Smooth muscle cell (in vitro differentiated cells): ENCODE measurements around the gene GLRX5. TPM values are rescaled to one million over a fixed set of nuclear protein-coding genes. Genes with fewer than 3 reads are reported as not detected.

Source experiments
- DNase-seq: peaks from one replicate; lab custom pipeline; 2025; ENCODE audit not compliant: unreplicated experiment; lab: John Stamatoyannopoulos, UW
- H2AFZ ChIP-seq: fragments of 200-600 bp; sonication (generic); 2 replicates; pipeline ENCODE4 v1.6.0; 2016; ENCODE audit warnings: antibody characterized with exemption, low read depth, mild to moderate bottlenecking
- H3F3A ChIP-seq: fragments of 200-600 bp; sonication (generic); 2 replicates; pipeline ENCODE4 v1.6.0; 2017; ENCODE audit warnings: antibody characterized with exemption, low read depth
- H3K27ac ChIP-seq: fragments of 200-600 bp; sonication (generic); 2 replicates; pipeline ENCODE4 v1.5.1; 2016; ENCODE audit warnings: low read depth, mild to moderate bottlenecking
- H3K27me3 ChIP-seq: fragments of 200-600 bp; sonication (generic); 2 replicates; pipeline ENCODE4 v1.6.1; 2016; ENCODE audit warnings: low read depth, mild to moderate bottlenecking
- H3K36me3 ChIP-seq: fragments of 200-600 bp; sonication (generic); 2 replicates; pipeline ENCODE4 v1.5.1; 2016; ENCODE audit warnings: low read depth
- H3K4me1 ChIP-seq: fragments of 200-600 bp; sonication (generic); 2 replicates; pipeline ENCODE4 v1.5.1; 2016; ENCODE audit warnings: low read depth
- H3K4me2 ChIP-seq: fragments of 200-600 bp; sonication (generic); 2 replicates; pipeline ENCODE4 v1.6.0; 2016; ENCODE audit warnings: mild to moderate bottlenecking
- H3K4me3 ChIP-seq: fragments of 200-600 bp; sonication (generic); 2 replicates; pipeline ENCODE4 v1.5.1; 2016; ENCODE audit warnings: mild to moderate bottlenecking
- H3K79me2 ChIP-seq: fragments of 200-600 bp; sonication (generic); 2 replicates; pipeline ENCODE4 v1.6.0; 2016; ENCODE audit warnings: low read depth, mild to moderate bottlenecking
- H3K9ac ChIP-seq: fragments of 200-600 bp; sonication (generic); 2 replicates; pipeline ENCODE4 v1.6.0; 2016; ENCODE audit warnings: low read depth
- H3K9me3 ChIP-seq: fragments of 200-600 bp; sonication (generic); replicated peaks from 2 replicates; pipeline ENCODE4 v1.5.1; 2016; ENCODE audit warnings: low read depth
- H4K20me1 ChIP-seq: fragments of 200-600 bp; sonication (generic); 2 replicates; pipeline ENCODE4 v1.6.0; 2016; ENCODE audit warnings: low read depth
- CTCF ChIP-seq: fragments of 200-600 bp; sonication (generic); IDR thresholded peaks from 2 replicates; pipeline ENCODE4 v1.5.1; 2017; ENCODE audit warnings: borderline replicate concordance, mild to moderate bottlenecking, antibody characterized with exemption; ENCODE audit not compliant: insufficient read depth, poor library complexity, severe bottlenecking
- WGBS: methylation state at CpG from one replicate; pipeline ENCODE4 v1.1.7; 2016; ENCODE audit warnings: low lambda C conversion rate; 5-methylcytosine and 5-hydroxymethylcytosine counted together
- polyA plus RNA-seq: library from polyadenylated mRNA; unstranded; fragments of >200 nt; fragmentation: Nextera tagmentation; extraction: Ambion mirVana; gene quantifications from 2 replicates; pipeline ENCODE4 v1.2.1, GENCODE V29; 2016
- total RNA-seq: library from RNA; depleted of rRNA; stranded (reverse); fragments of >200 nt; gene quantifications from 2 replicates; pipeline ENCODE4 v1.2.3, GENCODE V29; 2014

Gene GLRX5
- total and polyA plus RNA-seq, 2 experiments from 2014 or later: 42.4 to 79.8 TPM

DNA sequence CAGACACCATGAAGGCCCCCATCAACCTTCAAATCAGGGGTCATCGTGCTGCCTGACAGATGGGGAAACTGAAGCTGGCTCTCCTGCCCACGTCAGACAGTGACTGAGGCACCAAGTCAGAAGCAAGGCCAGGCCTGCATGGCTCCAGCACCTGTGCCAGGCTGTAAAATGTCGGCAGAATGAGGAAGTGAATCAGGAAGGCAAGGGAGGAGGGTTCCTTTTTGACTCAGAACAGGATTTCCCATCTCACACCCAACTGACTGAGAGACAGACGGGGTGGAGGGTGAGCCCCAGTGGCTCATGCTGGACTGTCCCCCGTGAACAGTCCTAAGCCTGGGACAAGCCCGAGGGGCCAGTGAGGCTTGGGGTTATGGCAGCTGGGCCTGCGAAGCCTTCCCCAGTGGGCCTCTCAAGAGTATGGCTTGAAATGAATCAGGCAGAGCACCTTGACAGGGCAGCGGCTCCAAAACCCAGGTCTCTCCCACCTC lies 39.3 kb upstream of the GLRX5 start:
- Histone ChIP-seq H2AFZ (no peak overlapping the region), H3K27ac (no peak overlapping the region), H3F3A (peaks cover 13% of the 10 kb centered on the region), H3K4me3 (no peak overlapping the region), H3K4me1 (peaks cover 10% of the 10 kb centered on the region), H3K27me3 (no peaks in the 10 kb centered on the region), H3K9ac (no peak overlapping the region), H3K36me3 (no peaks in the 10 kb centered on the region), H3K79me2 (no peaks in the 10 kb centered on the region), H3K4me2 (peak overlapping the region; percentile 69), H4K20me1 (peaks cover 20% of the 10 kb centered on the region), H3K9me3 (no peaks in the 10 kb centered on the region)
- TF ChIP-seq CTCF: no peak
- DNase-seq: no peak
- 86% methylated on average over 8 of the region's 8 CpGs for WGBS

DNA sequence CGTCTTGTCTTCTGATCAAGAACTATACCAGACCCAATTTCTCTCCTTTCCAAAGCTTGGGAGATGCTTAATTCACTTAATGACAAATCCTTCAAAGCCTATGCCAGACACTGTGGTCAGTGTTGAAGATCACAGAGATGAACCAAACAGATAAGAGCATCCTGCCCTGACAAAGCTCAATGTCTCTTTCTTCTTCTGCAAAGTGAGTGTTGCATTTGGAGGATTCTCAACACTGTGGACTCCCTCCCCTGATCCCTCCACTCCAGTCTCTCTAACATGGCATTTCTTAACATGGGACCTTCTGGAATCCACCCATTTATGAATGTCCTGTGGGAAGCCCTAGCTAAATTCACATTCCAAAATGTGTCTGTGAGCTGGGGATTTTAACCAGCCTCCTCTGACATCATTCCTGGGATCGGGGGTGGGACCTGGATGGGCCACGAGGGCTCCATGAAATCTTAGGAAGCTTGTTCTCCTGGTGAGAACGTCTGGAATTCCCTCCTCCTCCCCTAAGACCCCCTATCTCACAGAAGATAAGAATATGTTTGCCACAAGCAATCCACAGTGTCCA lies 38.7 kb upstream of the GLRX5 start:
- WGBS: 11% methylated on average over 4 of the region's 4 CpGs
- no peak for DNase-seq
- TF ChIP-seq CTCF: no peak
- Histone ChIP-seq H3K36me3 (no peaks in the 10 kb centered on the region), H3K4me1 (peaks cover 10% of the 10 kb centered on the region), H3K27ac (peak overlapping the region; percentile 81), H3K4me2 (peak overlapping the region; percentile 69), H3K27me3 (no peaks in the 10 kb centered on the region), H2AFZ (no peak overlapping the region), H3K9ac (peak overlapping the region; percentile 44), H3F3A (peaks cover 13% of the 10 kb centered on the region), H3K9me3 (no peaks in the 10 kb centered on the region), H3K4me3 (no peak overlapping the region), H4K20me1 (peaks cover 20% of the 10 kb centered on the region), H3K79me2 (no peaks in the 10 kb centered on the region)

DNA sequence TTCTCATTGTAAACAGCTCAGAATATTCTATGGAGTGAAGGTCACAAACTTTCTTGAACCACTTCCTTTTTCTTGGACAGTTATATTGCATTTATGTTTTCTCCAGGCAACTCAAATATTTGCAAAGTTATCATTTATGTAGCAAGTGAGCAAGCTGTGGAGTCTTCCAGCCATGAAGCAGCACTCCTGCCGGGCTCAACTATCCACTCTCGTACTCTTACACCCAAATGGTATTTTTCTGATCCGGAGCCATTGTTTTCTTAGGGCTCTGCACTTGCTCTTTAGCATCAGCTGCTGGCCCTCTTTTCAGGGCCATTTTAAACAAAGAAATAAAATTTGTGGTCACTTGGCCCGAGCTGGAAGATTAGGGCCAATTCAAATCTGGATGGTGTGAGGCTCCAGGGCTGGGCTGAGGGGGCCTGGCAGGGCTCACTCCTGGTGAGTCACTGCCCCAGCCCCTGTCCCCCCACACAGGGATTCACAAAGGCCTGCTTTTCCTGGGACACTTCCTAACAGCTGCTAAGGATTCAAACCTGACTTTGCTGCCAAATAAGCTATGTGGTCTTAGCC lies 38.1 kb upstream of the GLRX5 start:
- H3K4me3 ChIP-seq: no peak overlapping the region
- peaks cover 13% of the 10 kb centered on the region for H3F3A ChIP-seq
- TF ChIP-seq CTCF: no peak
- H4K20me1 ChIP-seq: peaks cover 20% of the 10 kb centered on the region
- H3K9me3 ChIP-seq: no peaks in the 10 kb centered on the region
- no peaks in the 10 kb centered on the region for H3K27me3 ChIP-seq
- peaks cover 10% of the 10 kb centered on the region for H3K4me1 ChIP-seq
- peak overlapping the region; percentile 69 for H3K4me2 ChIP-seq
- no peak for DNase-seq
- H3K9ac ChIP-seq: peak overlapping the region; percentile 44
- peak overlapping the region; percentile 81 for H3K27ac ChIP-seq
- H2AFZ ChIP-seq: no peak overlapping the region
- no peaks in the 10 kb centered on the region for H3K79me2 ChIP-seq
- no peaks in the 10 kb centered on the region for H3K36me3 ChIP-seq
- WGBS: 24% methylated on average over 4 of the region's 4 CpGs
